ENCODE data around the gene RPA1.
"Not testable (repeated sequence)": the region's sequence is repeated elsewhere in the genome, so short reads cannot be mapped to it uniquely, and the experiment has no call there.

Gene RPA1

GRCh38 chr17:1802429-1802828 lies 27.4 kb upstream of the RPA1 start:
- Mint-ChIP-seq H3K27me3 (no peaks in the 10 kb centered on the region), H3K4me3 (no peak overlapping the region), H3K27ac (no peak overlapping the region), H3K4me1 (peaks cover 3% of the 10 kb centered on the region), H3K9me3 (no peaks in the 10 kb centered on the region)
- no peak for ATAC-seq
- DNase-seq: no peak

- Mint-ChIP-seq H3K4me1 (no peaks in the 10 kb centered on the region), H3K4me3 (no peak overlapping the region), H3K27me3 (no peaks in the 10 kb centered on the region), H3K9me3 (no peaks in the 10 kb centered on the region), H3K27ac (no peak overlapping the region)
- DNase-seq: no peak
- no peak for ATAC-seq
Measured at GRCh38 chr17:1803280-1803679, 26.5 kb upstream of the RPA1 start.

GRCh38 chr17:1807890-1808289 lies 21.9 kb upstream of the RPA1 start:
- Mint-ChIP-seq H3K4me1 (no peaks in the 10 kb centered on the region), H3K27me3 (no peaks in the 10 kb centered on the region), H3K27ac (no peak overlapping the region), H3K4me3 (no peak overlapping the region), H3K9me3 (no peaks in the 10 kb centered on the region)
- no peak for DNase-seq
- no peak for ATAC-seq

GRCh38 chr17:1808644-1809043 lies 21.2 kb upstream of the RPA1 start:
- H3K27me3 Mint-ChIP-seq: no peaks in the 10 kb centered on the region
- no peak overlapping the region for H3K27ac Mint-ChIP-seq
- DNase-seq (no peak), ATAC-seq (no peak)
- H3K9me3 Mint-ChIP-seq: no peaks in the 10 kb centered on the region
- H3K4me3 Mint-ChIP-seq: no peak overlapping the region
- H3K4me1 Mint-ChIP-seq: no peaks in the 10 kb centered on the region

- H3K4me1 Mint-ChIP-seq, H3K27ac Mint-ChIP-seq, H3K4me3 Mint-ChIP-seq, H3K27me3 Mint-ChIP-seq, H3K9me3 Mint-ChIP-seq, ATAC-seq, DNase-seq: not testable (repeated sequence)
Measured at GRCh38 chr17:1809815-1810214, 20.0 kb upstream of the RPA1 start.

GRCh38 chr17:1810450-1811103 lies 19.2 kb upstream of the RPA1 start:
- Mint-ChIP-seq H3K27me3 (no peaks in the 10 kb centered on the region), H3K4me1 (no peaks in the 10 kb centered on the region), H3K9me3 (no peaks in the 10 kb centered on the region), H3K27ac (no peak overlapping the region), H3K4me3 (no peak overlapping the region)
- DNase-seq: no peak
- no peak for ATAC-seq

- Mint-ChIP-seq H3K4me3 (no peak overlapping the region), H3K9me3 (no peaks in the 10 kb centered on the region), H3K27me3 (no peaks in the 10 kb centered on the region), H3K27ac (no peak overlapping the region), H3K4me1 (no peaks in the 10 kb centered on the region)
- ATAC-seq (no peak), DNase-seq (no peak)
Measured at GRCh38 chr17:1813088-1813487, 16.7 kb upstream of the RPA1 start.

- H3K27ac Mint-ChIP-seq: peak overlapping the region in 1 of 2 donors; percentile 44
- H3K9me3 Mint-ChIP-seq: no peaks in the 10 kb centered on the region
- no peak overlapping the region for H3K4me3 Mint-ChIP-seq
- DNase-seq (no peak), ATAC-seq (no peak)
- H3K27me3 Mint-ChIP-seq: no peaks in the 10 kb centered on the region
- peaks cover 29% of the 10 kb centered on the region for H3K4me1 Mint-ChIP-seq
Measured at GRCh38 chr17:1820528-1821252, 9.1 kb upstream of the RPA1 start.

- ATAC-seq (no peak), DNase-seq (peak; percentile 8 to 13)
- Mint-ChIP-seq H3K27ac (peak overlapping the region; percentile 1 to 71), H3K4me3 (peak overlapping the region; percentile 92 to 96), H3K4me1 (peaks cover 64% of the 10 kb centered on the region), H3K9me3 (no peaks in the 10 kb centered on the region), H3K27me3 (no peaks in the 10 kb centered on the region)
Measured at GRCh38 chr17:1829216-1829591, 601 bp upstream of the RPA1 start.

- H3K4me1 Mint-ChIP-seq: peaks cover 67% of the 10 kb centered on the region
- H3K27me3 Mint-ChIP-seq: no peaks in the 10 kb centered on the region
- peak; percentile 62 for ATAC-seq
Measured at GRCh38 chr17:1830288-1830687, 483 bp downstream of the RPA1 start.

GRCh38 chr17:1834380-1835149 lies 4.8 kb downstream of the RPA1 start:
- ATAC-seq (peak; percentile 72), DNase-seq (peak; percentile 52 to 70)
- peak overlapping the region; percentile 64 to 86 for H3K4me3 Mint-ChIP-seq
- H3K27me3 Mint-ChIP-seq: no peaks in the 10 kb centered on the region
- H3K27ac Mint-ChIP-seq: peak overlapping the region in 1 of 2 donors; percentile 95
- no peaks in the 10 kb centered on the region for H3K9me3 Mint-ChIP-seq
- peaks cover 56% of the 10 kb centered on the region for H3K4me1 Mint-ChIP-seq

More at GRCh38 chr17:1830288-1830687, 483 bp downstream of the RPA1 start:
- peak; percentile 46 to 66 for DNase-seq
- Mint-ChIP-seq H3K4me3 (peak overlapping the region; percentile 92 to 96), H3K9me3 (no peaks in the 10 kb centered on the region), H3K27ac (peak overlapping the region; percentile 68 to 95)

- Mint-ChIP-seq H3K4me1 (peaks cover 22% of the 10 kb centered on the region), H3K9me3 (no peaks in the 10 kb centered on the region), H3K27ac (peak overlapping the region in 1 of 2 donors; percentile 67), H3K27me3 (no peaks in the 10 kb centered on the region), H3K4me3 (no peak overlapping the region)
- ATAC-seq: no peak
- DNase-seq: no peak
Measured at GRCh38 chr17:1839516-1839915, 9.7 kb downstream of the RPA1 start.

GRCh38 chr17:1843947-1844346 lies 14.1 kb downstream of the RPA1 start:
- Mint-ChIP-seq H3K9me3 (no peaks in the 10 kb centered on the region), H3K4me1 (peaks cover 5% of the 10 kb centered on the region), H3K27me3 (no peaks in the 10 kb centered on the region), H3K27ac (no peak overlapping the region), H3K4me3 (no peak overlapping the region)
- DNase-seq (no peak), ATAC-seq (no peak)

GRCh38 chr17:1847191-1847590 lies 17.4 kb downstream of the RPA1 start:
- no peak overlapping the region for H3K27ac Mint-ChIP-seq
- peaks cover 11% of the 10 kb centered on the region for H3K4me1 Mint-ChIP-seq
- H3K9me3 Mint-ChIP-seq: no peaks in the 10 kb centered on the region
- ATAC-seq (no peak), DNase-seq (no peak)
- H3K27me3 Mint-ChIP-seq: no peaks in the 10 kb centered on the region
- no peak overlapping the region for H3K4me3 Mint-ChIP-seq

- H3K4me1 Mint-ChIP-seq: peaks cover 14% of the 10 kb centered on the region
- peak overlapping the region in 1 of 2 donors; percentile 70 for H3K27ac Mint-ChIP-seq
- H3K9me3 Mint-ChIP-seq: no peaks in the 10 kb centered on the region
- ATAC-seq: no peak
- DNase-seq: no peak
- no peaks in the 10 kb centered on the region for H3K27me3 Mint-ChIP-seq
- H3K4me3 Mint-ChIP-seq: no peak overlapping the region
Measured at GRCh38 chr17:1852327-1852726, 22.5 kb downstream of the RPA1 start.

- ATAC-seq (no peak), DNase-seq (no peak)
- Mint-ChIP-seq H3K27ac (no peak overlapping the region), H3K9me3 (no peaks in the 10 kb centered on the region), H3K27me3 (no peaks in the 10 kb centered on the region), H3K4me1 (peaks cover 14% of the 10 kb centered on the region), H3K4me3 (no peak overlapping the region)
Measured at GRCh38 chr17:1853698-1854097, 23.9 kb downstream of the RPA1 start.
